CD14-positive monocyte (primary cell): ENCODE measurements around the gene XDH. TPM values are rescaled to one million over a fixed set of nuclear protein-coding genes. Genes with fewer than 3 reads are reported as not detected.

Experiments
- DNase-seq, 3 donors: peaks; one replicate each; pipeline ENCODE4 v3.0.0-alpha.2; 2011 to 2022
- H2AFZ ChIP-seq: 2 replicates; pipeline ENCODE4 v1.6.0; 2012; ENCODE audit warnings: mild to moderate bottlenecking, low read depth, low read length, inconsistent platforms; ENCODE audit not compliant: insufficient read depth, poor library complexity, severe bottlenecking
- H3K27ac ChIP-seq, 2 donors: 1 replicate in 1 of 2; 2 replicates in 1 of 2; pipeline ENCODE4 v1.5.1; 2012 to 2013; ENCODE audit warnings: low read length in 2 of 2, control low read depth in 1 of 2, inconsistent platforms in 1 of 2, low read depth in 1 of 2, mild to moderate bottlenecking in 1 of 2
- H3K27me3 ChIP-seq, 2 donors: one replicate each; pipeline versions ENCODE4 v1.6.0 to v1.6.1; 2011 to 2013; ENCODE audit warnings: low read length in 2 of 2; ENCODE audit not compliant: control insufficient read depth in 2 of 2, insufficient read depth in 2 of 2
- H3K36me3 ChIP-seq, 2 donors: replicated peaks in 1 of 2; 1 replicate in 1 of 2; 2 replicates in 1 of 2; pipeline versions ENCODE4 v1.5.1 to v1.6.1; 2012 to 2013; ENCODE audit warnings: low read length in 2 of 2, control low read depth in 1 of 2, inconsistent platforms in 1 of 2, mild to moderate bottlenecking in 1 of 2; ENCODE audit not compliant: insufficient read depth in 2 of 2, control insufficient read depth in 1 of 2
- H3K4me1 ChIP-seq, 2 donors: 1 replicate in 1 of 2; 2 replicates in 1 of 2; pipeline versions ENCODE4 v1.5.1 to v1.6.1; 2012 to 2013; ENCODE audit warnings: low read length in 2 of 2, control low read depth in 1 of 2, inconsistent platforms in 1 of 2, mild to moderate bottlenecking in 1 of 2, moderate library complexity in 1 of 2; ENCODE audit not compliant: insufficient read depth in 2 of 2, control insufficient read depth in 1 of 2
- H3K4me2 ChIP-seq: replicated peaks from 2 replicates; pipeline ENCODE3; 2012; ENCODE audit warnings: low read length, moderate library complexity, mild to moderate bottlenecking; ENCODE audit not compliant: poor library complexity, severe bottlenecking; ENCODE audit errors: extremely low read depth
- H3K4me3 ChIP-seq, 3 experiments: fragments of 200-600 bp in 1 of 3; sonication (generic) in 1 of 3; replicated peaks in 1 of 3; 1 replicate in 2 of 3; 2 replicates in 1 of 3; pipeline ENCODE4 v1.5.1; 2011 to 2013; ENCODE audit warnings: low read length in 3 of 3, mild to moderate bottlenecking in 3 of 3, control low read depth in 2 of 3, low read depth in 2 of 3, inconsistent platforms in 1 of 3, moderate library complexity in 1 of 3
- H3K79me2 ChIP-seq: 2 replicates; pipeline ENCODE4 v1.6.0; 2012; ENCODE audit warnings: mild to moderate bottlenecking, control low read depth, inconsistent platforms, low read length, moderate library complexity; ENCODE audit not compliant: insufficient read depth
- H3K9ac ChIP-seq: 2 replicates; pipeline ENCODE4 v1.6.0; 2017; ENCODE audit warnings: low read length, mild to moderate bottlenecking; ENCODE audit not compliant: insufficient read depth, poor library complexity, severe bottlenecking
- H3K9me3 ChIP-seq, 2 donors: replicated peaks in 1 of 2; 1 replicate in 1 of 2; 2 replicates in 1 of 2; pipeline versions ENCODE4 v1.5.1 to v1.6.1; 2012 to 2013; ENCODE audit warnings: low read length in 2 of 2, control low read depth in 1 of 2; ENCODE audit not compliant: control insufficient read depth in 1 of 2, insufficient read depth in 1 of 2
- H4K20me1 ChIP-seq: 2 replicates; pipeline ENCODE4 v1.6.0; 2012; ENCODE audit warnings: mild to moderate bottlenecking, low read length, control low read depth, moderate library complexity; ENCODE audit not compliant: insufficient read depth
- H3K27ac Mint-ChIP-seq, 7 donors: one replicate each; pipeline ENCODE4 v1.8.0; 2020; ENCODE audit warnings: mild to moderate bottlenecking in 7 of 7, mixed read lengths in 7 of 7, moderate library complexity in 6 of 7, inconsistent platforms in 2 of 7
- H3K27me3 Mint-ChIP-seq, 3 donors: one replicate each; pipeline ENCODE4 v1.8.0; 2021 to 2022; ENCODE audit warnings: low read depth in 3 of 3, mild to moderate bottlenecking in 3 of 3, mixed read lengths in 3 of 3, moderate library complexity in 3 of 3, inconsistent platforms in 1 of 3
- H3K36me3 Mint-ChIP-seq, 2 donors: one replicate each; pipeline ENCODE4 v1.8.0; 2020; ENCODE audit warnings: mixed read lengths in 2 of 2, inconsistent platforms in 1 of 2, mild to moderate bottlenecking in 1 of 2
- H3K4me1 Mint-ChIP-seq: one replicate; pipeline ENCODE4 v1.8.0; 2020; ENCODE audit warnings: mild to moderate bottlenecking, mixed read lengths
- H3K4me3 Mint-ChIP-seq, 2 donors: one replicate each; pipeline ENCODE4 v1.8.0; 2020; ENCODE audit warnings: mild to moderate bottlenecking in 2 of 2, mixed read lengths in 2 of 2, moderate library complexity in 1 of 2
- H3K9me3 Mint-ChIP-seq, 7 donors: one replicate each; pipeline ENCODE4 v1.8.0; 2020 to 2022; ENCODE audit warnings: mixed read lengths in 7 of 7, mild to moderate bottlenecking in 6 of 7, moderate library complexity in 6 of 7, inconsistent platforms in 2 of 7
- CTCF ChIP-seq: fragments of 200-600 bp; IDR thresholded peaks from one replicate; pipeline ENCODE4 v1.8.0; 2022; ENCODE audit warnings: antibody characterized with exemption, mild to moderate bottlenecking
- WGBS: methylation state at CpG from one replicate; pipeline ENCODE4 v1.1.5; 2013; ENCODE audit warnings: missing lambda C conversion rate; ENCODE audit not compliant: insufficient coverage; 5-methylcytosine and 5-hydroxymethylcytosine counted together
- intact Hi-C, 2 donors: fragments of 100-400 bp; cut with micrococcal nuclease; formaldehyde crosslinking; loops; one replicate each; pipeline versions ENCODE4 v1.15.0 to v1.15.1; 2023
- polyA plus RNA-seq, 3 donors: library from polyadenylated mRNA; depleted of rRNA in 1 of 3; unstranded in 2 of 3; stranded (reverse) in 1 of 3; fragments of 300-500 nt in 2 of 3; fragments of >200 nt in 1 of 3; fragmentation: Illumina TruSeq in 2 of 3; gene quantifications; 1 replicate in 2 of 3; 2 replicates in 1 of 3; pipeline ENCODE4 v1.2.3, GENCODE V29; 2012 to 2021

The XDH gene
- polyA plus RNA-seq, 3 donors, result not detected

DNA sequence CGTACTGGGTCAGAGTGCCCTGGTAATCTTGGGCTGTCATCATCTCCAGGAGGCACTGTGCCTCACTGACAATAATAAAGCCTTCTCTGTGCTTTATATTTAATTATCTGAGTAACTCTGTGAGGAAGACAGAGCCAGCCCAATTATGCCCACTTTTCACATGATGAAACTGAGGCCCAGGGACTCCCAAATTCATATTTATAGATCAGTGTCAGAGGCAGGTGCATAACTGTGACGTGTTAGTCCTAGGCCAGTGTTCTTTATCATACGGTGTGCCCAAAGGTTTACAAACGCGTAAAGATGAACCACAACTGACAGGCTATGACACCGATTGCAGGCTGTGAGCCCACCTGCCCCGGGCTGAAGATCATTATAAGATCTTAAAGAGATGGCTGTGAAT, 65.4 kb downstream of the XDH start:
- no peak for TF ChIP-seq CTCF
- Histone ChIP-seq H2AFZ (no peak overlapping the region), H3K9me3 (no peaks in the 10 kb centered on the region), H3K9ac (no peak overlapping the region), H3K4me2 (no peak overlapping the region), H3K4me3 (no peak overlapping the region), H3K4me1 (no peaks in the 10 kb centered on the region), H4K20me1 (no peaks in the 10 kb centered on the region), H3K36me3 (no peaks in the 10 kb centered on the region), H3K27me3 (no peaks in the 10 kb centered on the region), H3K27ac (no peak overlapping the region), H3K79me2 (no peaks in the 10 kb centered on the region)
- no peaks in the 10 kb centered on the region for H3K36me3 Mint-ChIP-seq
- H3K27me3 Mint-ChIP-seq, result peaks cover 2 to 4% (median 3%) of the 10 kb centered on the region in 3 donors
- H3K27ac Mint-ChIP-seq, result no peak overlapping the region
- WGBS, result 96% methylated on average over 6 of the region's 7 CpGs
- intact Hi-C loops, result no loop called here
- no peak for DNase-seq
- H3K4me1 Mint-ChIP-seq, result no peaks in the 10 kb centered on the region
- H3K4me3 Mint-ChIP-seq, result no peak overlapping the region
- H3K9me3 Mint-ChIP-seq, result peaks cover 0 to 6% (median 0%) of the 10 kb centered on the region in 7 donors

- DNase-seq, result no peak
- no peaks in the 10 kb centered on the region for H3K36me3 ChIP-seq
- H3K9ac ChIP-seq, result no peak overlapping the region
- H3K27ac Mint-ChIP-seq, result no peak overlapping the region
- no peak overlapping the region for H3K27ac ChIP-seq
- H2AFZ ChIP-seq, result no peak overlapping the region
- no peaks in the 10 kb centered on the region for H3K27me3 ChIP-seq
- H3K4me1 Mint-ChIP-seq, result no peaks in the 10 kb centered on the region
- no peak overlapping the region for H3K4me2 ChIP-seq
- H3K36me3 Mint-ChIP-seq, result no peaks in the 10 kb centered on the region
- no peak overlapping the region for H3K4me3 ChIP-seq
- no peak overlapping the region for H3K4me3 Mint-ChIP-seq
- H3K9me3 Mint-ChIP-seq, result peaks cover 0 to 6% (median 0%) of the 10 kb centered on the region in 7 donors
- TF ChIP-seq CTCF, result no peak
- H4K20me1 ChIP-seq, result no peaks in the 10 kb centered on the region
- no peaks in the 10 kb centered on the region for H3K4me1 ChIP-seq
- peaks cover under 1 to 4% (median 3%) of the 10 kb centered on the region in 3 donors for H3K27me3 Mint-ChIP-seq
- intact Hi-C loops, result no loop called here
- no peaks in the 10 kb centered on the region for H3K79me2 ChIP-seq
- no peaks in the 10 kb centered on the region for H3K9me3 ChIP-seq
- WGBS, result 82% methylated on average over 5 of the region's 5 CpGs
Measured at GRCh38 chr2:31348618-31349017, 65.9 kb downstream of the XDH start.
